DND-41 (cell line): ENCODE measurements around the gene MESP2.

Experiments
- ATAC-seq: fragments of 200-7000 bp; cut with Tn5 transposase; 3 replicates; pipeline ENCODE4 v1.9.1; 2021; ENCODE audit warnings: low read depth; ENCODE audit not compliant: insufficient read depth
- DNase-seq: peaks from one replicate; pipeline ENCODE4 v3.0.0-alpha.2; 2020
- H2AFZ ChIP-seq: 2 replicates; pipeline ENCODE4 v1.6.0; 2012; ENCODE audit warnings: low read depth, low read length
- H3K27ac ChIP-seq: 2 replicates; pipeline ENCODE4 v1.5.1; 2012; ENCODE audit warnings: low read length, inconsistent platforms
- H3K27me3 ChIP-seq: fragments of 200-600 bp; sonication (generic); 2 replicates; pipeline ENCODE4 v1.6.0; 2012; ENCODE audit warnings: low read length, mild to moderate bottlenecking, inconsistent platforms; ENCODE audit not compliant: insufficient read depth, poor library complexity
- H3K36me3 ChIP-seq: 2 replicates; pipeline ENCODE4 v1.5.1; 2012; ENCODE audit warnings: low read length, inconsistent platforms; ENCODE audit not compliant: insufficient read depth
- H3K4me1 ChIP-seq: 2 replicates; pipeline ENCODE4 v1.5.1; 2012; ENCODE audit warnings: mild to moderate bottlenecking, low read length; ENCODE audit not compliant: insufficient read depth
- H3K4me2 ChIP-seq: 2 replicates; pipeline ENCODE4 v1.6.0; 2012; ENCODE audit warnings: mild to moderate bottlenecking, moderate library complexity, low read length, inconsistent platforms; ENCODE audit not compliant: insufficient read depth
- H3K4me3 ChIP-seq, 2 experiments: fragments of 200-600 bp in 1 of 2; shearing (Covaris generic) in 1 of 2; 2 replicates each; pipeline ENCODE4 v1.5.1; 2012 to 2016; ENCODE audit warnings: inconsistent platforms in 2 of 2, low read length in 2 of 2, mild to moderate bottlenecking in 2 of 2, low read depth in 1 of 2, moderate library complexity in 1 of 2
- H3K79me2 ChIP-seq: 2 replicates; pipeline ENCODE4 v1.6.0; 2012; ENCODE audit warnings: low read length, inconsistent platforms; ENCODE audit not compliant: insufficient read depth
- H3K9ac ChIP-seq: 2 replicates; pipeline ENCODE4 v1.6.0; 2012; ENCODE audit warnings: low read depth, mild to moderate bottlenecking, inconsistent platforms, low read length, moderate library complexity
- H3K9me3 ChIP-seq: 2 replicates; pipeline ENCODE4 v1.5.1; 2012; ENCODE audit warnings: low read length, moderate library complexity, mild to moderate bottlenecking, inconsistent platforms; ENCODE audit not compliant: insufficient read depth, severe bottlenecking
- H4K20me1 ChIP-seq: 2 replicates; pipeline ENCODE4 v1.6.0; 2012; ENCODE audit warnings: low read length; ENCODE audit not compliant: insufficient read depth
- CTCF ChIP-seq: IDR thresholded peaks from 2 replicates; pipeline ENCODE4 v1.5.1; 2012; ENCODE audit warnings: borderline replicate concordance, low read length, moderate library complexity, mild to moderate bottlenecking; ENCODE audit not compliant: poor library complexity, severe bottlenecking; ENCODE audit errors: extremely low read depth
- EZH2 ChIP-seq: IDR thresholded peaks from 3 replicates; pipeline ENCODE4 v1.6.1; 2012; ENCODE audit warnings: borderline replicate concordance, low read depth, mild to moderate bottlenecking, moderate library complexity, low read length, inconsistent platforms; ENCODE audit not compliant: severe bottlenecking

MESP2 gene

GRCh38 chr15:89794627-89795241 is 18.6 kb downstream of the MESP2 start:
- H3K9me3 ChIP-seq, result no peaks in the 10 kb centered on the region
- H3K36me3 ChIP-seq, result no peaks in the 10 kb centered on the region
- H3K4me2 ChIP-seq, result no peak overlapping the region
- DNase-seq (no peak), ATAC-seq (no peak)
- no peaks in the 10 kb centered on the region for H3K79me2 ChIP-seq
- H3K27ac ChIP-seq, result no peak overlapping the region
- no peaks in the 10 kb centered on the region for H3K4me1 ChIP-seq
- no peak overlapping the region for H3K9ac ChIP-seq
- H4K20me1 ChIP-seq, result no peaks in the 10 kb centered on the region
- TF ChIP-seq CTCF, result no peak
- no peak for TF ChIP-seq EZH2
- no peak overlapping the region for H2AFZ ChIP-seq
- no peak overlapping the region for H3K4me3 ChIP-seq
- H3K27me3 ChIP-seq, result no peaks in the 10 kb centered on the region

- Histone ChIP-seq H3K79me2 (no peaks in the 10 kb centered on the region), H2AFZ (no peak overlapping the region), H3K9me3 (no peaks in the 10 kb centered on the region), H3K9ac (no peak overlapping the region), H3K36me3 (no peaks in the 10 kb centered on the region), H3K27me3 (no peaks in the 10 kb centered on the region), H3K27ac (no peak overlapping the region), H3K4me1 (no peaks in the 10 kb centered on the region), H3K4me2 (no peak overlapping the region), H3K4me3 (no peak overlapping the region), H4K20me1 (no peaks in the 10 kb centered on the region)
- no peak for TF ChIP-seq CTCF
- no peak for TF ChIP-seq EZH2
- ATAC-seq (no peak), DNase-seq (no peak)
These were observed 19.9 kb downstream of the MESP2 start for GRCh38 chr15:89795996-89796395.

DNA sequence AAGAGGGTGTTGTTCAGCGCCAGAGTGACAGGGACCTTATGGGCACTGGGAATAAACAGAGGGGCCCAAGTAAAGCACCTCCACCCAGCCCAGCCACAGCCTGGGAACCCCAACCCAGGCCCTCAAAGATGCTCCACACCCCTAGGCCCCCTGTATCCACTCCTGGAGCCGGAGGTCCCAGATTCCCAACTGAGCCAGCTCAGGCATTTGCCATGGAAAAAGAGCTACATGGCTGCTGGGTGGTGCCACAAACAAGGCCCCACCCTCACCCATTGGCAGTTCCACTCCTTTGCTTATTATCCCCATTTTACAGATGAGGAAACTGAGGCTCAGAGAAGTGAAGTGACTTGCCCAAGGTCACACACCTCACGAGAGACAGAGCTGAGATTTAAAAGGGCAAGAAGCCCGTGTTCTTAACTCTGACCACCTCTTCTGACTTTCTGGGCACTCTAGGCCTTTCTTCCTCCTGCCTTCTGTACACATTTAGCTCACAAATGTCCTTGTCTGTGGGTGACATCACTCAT is 21.6 kb downstream of the MESP2 start:
- no peaks in the 10 kb centered on the region for H3K36me3 ChIP-seq
- no peak overlapping the region for H3K9ac ChIP-seq
- no peak overlapping the region for H3K27ac ChIP-seq
- DNase-seq (no peak), ATAC-seq (no peak)
- H3K9me3 ChIP-seq, result no peaks in the 10 kb centered on the region
- no peak overlapping the region for H3K4me3 ChIP-seq
- H4K20me1 ChIP-seq, result no peaks in the 10 kb centered on the region
- no peak overlapping the region for H3K4me2 ChIP-seq
- H3K79me2 ChIP-seq, result no peaks in the 10 kb centered on the region
- no peak for TF ChIP-seq CTCF
- H3K27me3 ChIP-seq, result no peaks in the 10 kb centered on the region
- no peaks in the 10 kb centered on the region for H3K4me1 ChIP-seq
- H2AFZ ChIP-seq, result no peak overlapping the region
